ENCODE results near the gene OR9Q2. TPM values are rescaled to one million over a fixed set of nuclear protein-coding genes. Genes with fewer than 3 reads are reported as not detected.

OR9Q2 gene
- total RNA-seq, 1 donor from 2014 or later: not detected

DNA sequence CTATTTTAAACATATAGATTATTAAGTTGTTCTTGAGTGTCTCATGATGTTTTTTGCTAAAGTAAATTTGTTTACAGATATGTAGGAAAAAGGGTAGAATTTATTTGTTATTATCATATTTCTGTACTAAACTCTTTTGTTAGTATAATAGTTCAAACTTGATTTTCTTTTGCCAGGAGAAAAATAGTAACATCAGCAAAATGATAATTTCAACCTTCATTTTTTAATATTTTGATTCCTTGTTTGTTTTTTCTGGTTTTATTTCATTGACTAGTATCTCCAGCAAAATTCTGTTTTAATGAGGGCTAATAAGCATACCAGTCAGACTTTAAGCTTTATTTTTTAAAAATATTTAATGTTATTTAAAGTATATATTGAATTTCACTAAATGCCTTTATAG is 27.6 kb downstream of the OR9Q2 start:
- DNase-seq (ENCODE audit: low spot score): no peak
- TF ChIP-seq, protein P1, sequence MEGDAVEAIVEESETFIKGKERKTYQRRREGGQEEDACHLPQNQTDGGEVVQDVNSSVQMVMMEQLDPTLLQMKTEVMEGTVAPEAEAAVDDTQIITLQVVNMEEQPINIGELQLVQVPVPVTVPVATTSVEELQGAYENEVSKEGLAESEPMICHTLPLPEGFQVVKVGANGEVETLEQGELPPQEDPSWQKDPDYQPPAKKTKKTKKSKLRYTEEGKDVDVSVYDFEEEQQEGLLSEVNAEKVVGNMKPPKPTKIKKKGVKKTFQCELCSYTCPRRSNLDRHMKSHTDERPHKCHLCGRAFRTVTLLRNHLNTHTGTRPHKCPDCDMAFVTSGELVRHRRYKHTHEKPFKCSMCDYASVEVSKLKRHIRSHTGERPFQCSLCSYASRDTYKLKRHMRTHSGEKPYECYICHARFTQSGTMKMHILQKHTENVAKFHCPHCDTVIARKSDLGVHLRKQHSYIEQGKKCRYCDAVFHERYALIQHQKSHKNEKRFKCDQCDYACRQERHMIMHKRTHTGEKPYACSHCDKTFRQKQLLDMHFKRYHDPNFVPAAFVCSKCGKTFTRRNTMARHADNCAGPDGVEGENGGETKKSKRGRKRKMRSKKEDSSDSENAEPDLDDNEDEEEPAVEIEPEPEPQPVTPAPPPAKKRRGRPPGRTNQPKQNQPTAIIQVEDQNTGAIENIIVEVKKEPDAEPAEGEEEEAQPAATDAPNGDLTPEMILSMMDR (IDR thresholded peaks at IDR 0.05; ENCODE audit: unreplicated experiment): no peak
- Mint-ChIP-seq H3K9me3 (ENCODE audit: unreplicated experiment) (no peaks in the 10 kb centered on the region), H3K4me1 (ENCODE audit: unreplicated experiment) (no peaks in the 10 kb centered on the region), H3K27ac (ENCODE audit: unreplicated experiment) (no peak overlapping the region), H3K4me3 (ENCODE audit: unreplicated experiment) (no peak overlapping the region), H3K27me3 (ENCODE audit: unreplicated experiment) (no peaks in the 10 kb centered on the region), H3K36me3 (ENCODE audit: low read depth, unreplicated experiment) (no peaks in the 10 kb centered on the region)

DNA sequence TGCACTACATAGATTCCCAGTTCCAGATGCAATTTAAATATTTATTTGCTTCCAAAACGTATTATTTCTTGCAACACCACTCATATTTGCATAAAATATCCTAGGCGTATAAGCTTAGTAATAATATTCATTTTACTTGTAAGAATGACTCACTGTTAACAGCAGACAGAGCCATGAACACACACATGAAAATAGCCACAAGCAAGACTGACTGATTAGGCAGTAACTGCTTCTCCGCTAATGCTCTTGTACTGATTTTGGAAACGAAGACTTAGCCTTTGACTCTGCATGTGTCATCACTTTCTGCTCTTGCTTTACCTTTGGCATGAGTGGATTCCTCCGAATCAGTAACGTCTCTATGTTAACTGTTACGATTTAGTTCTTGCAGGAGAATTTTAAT is 33.9 kb downstream of the OR9Q2 start:
- Mint-ChIP-seq H3K4me3 (ENCODE audit: unreplicated experiment) (no peak overlapping the region), H3K36me3 (ENCODE audit: low read depth, unreplicated experiment) (no peaks in the 10 kb centered on the region), H3K27ac (ENCODE audit: unreplicated experiment) (no peak overlapping the region), H3K4me1 (ENCODE audit: unreplicated experiment) (no peaks in the 10 kb centered on the region), H3K9me3 (ENCODE audit: unreplicated experiment) (no peaks in the 10 kb centered on the region), H3K27me3 (ENCODE audit: unreplicated experiment) (no peaks in the 10 kb centered on the region)
- TF ChIP-seq, protein P1 (IDR thresholded peaks at IDR 0.05; ENCODE audit: unreplicated experiment): no peak
- no peak for DNase-seq (ENCODE audit: low spot score)

DNA sequence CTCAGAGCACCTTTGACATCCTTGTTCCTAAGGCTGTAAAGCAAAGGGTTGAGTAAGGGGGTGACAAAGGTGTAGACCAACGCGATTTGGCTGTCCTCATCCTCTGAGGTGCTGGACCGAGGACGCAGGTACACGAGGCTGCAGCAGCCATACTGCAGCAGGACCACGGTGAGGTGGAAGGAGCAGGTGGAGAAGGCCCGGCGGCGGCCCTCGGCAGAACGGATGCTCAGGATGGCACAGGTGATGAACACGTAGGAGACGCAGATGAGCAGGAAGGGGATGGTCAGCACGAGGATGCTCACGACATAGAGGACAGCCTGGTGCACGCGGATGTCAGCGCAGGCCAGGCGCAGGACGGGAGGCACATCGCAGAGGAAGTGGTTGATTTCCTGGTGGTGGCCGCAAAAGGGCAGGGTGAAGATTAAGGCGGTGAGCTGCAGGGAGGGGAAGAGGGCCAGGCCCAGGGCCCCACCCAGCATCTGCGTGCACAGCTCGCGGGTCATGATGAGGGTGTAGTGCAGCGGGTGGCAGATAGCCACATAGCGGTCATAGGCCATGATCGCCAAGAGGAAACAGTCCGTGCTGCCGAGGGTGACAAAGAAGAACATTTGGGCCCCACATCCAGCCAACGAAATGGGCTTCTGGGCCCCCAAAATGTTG is 39.2 kb downstream of the OR9Q2 start:
- H3K9me3 Mint-ChIP-seq (ENCODE audit: unreplicated experiment): no peaks in the 10 kb centered on the region
- no peaks in the 10 kb centered on the region for H3K27me3 Mint-ChIP-seq (ENCODE audit: unreplicated experiment)
- H3K27ac Mint-ChIP-seq (ENCODE audit: unreplicated experiment): no peak overlapping the region
- no peaks in the 10 kb centered on the region for H3K4me1 Mint-ChIP-seq (ENCODE audit: unreplicated experiment)
- no peak for DNase-seq (ENCODE audit: low spot score)
- TF ChIP-seq, protein P1 (IDR thresholded peaks at IDR 0.05; ENCODE audit: unreplicated experiment): no peak
- H3K4me3 Mint-ChIP-seq (ENCODE audit: unreplicated experiment): no peak overlapping the region
- peaks cover 3% of the 10 kb centered on the region for H3K36me3 Mint-ChIP-seq (ENCODE audit: low read depth, unreplicated experiment)

Other genes starting within 250 kb of the OR9Q2 start
- not detected for gene OR9Q1, start 165.2 kb upstream of the OR9Q2 start, total RNA-seq (ENCODE audit: unreplicated experiment)
- gene OR6Q1, start 158.1 kb upstream of the OR9Q2 start, total RNA-seq (ENCODE audit: unreplicated experiment): not detected
- gene OR9I1, start 63.5 kb upstream of the OR9Q2 start, total RNA-seq (ENCODE audit: unreplicated experiment): not detected
- gene OR1S2, start 15.1 kb downstream of the OR9Q2 start, total RNA-seq (ENCODE audit: unreplicated experiment): not detected
- not detected for gene OR1S1, start 23.6 kb downstream of the OR9Q2 start, total RNA-seq (ENCODE audit: unreplicated experiment)
- not detected for gene OR10Q1, start 39.8 kb downstream of the OR9Q2 start, total RNA-seq (ENCODE audit: unreplicated experiment)
- not detected for gene OR10W1, start 79.2 kb downstream of the OR9Q2 start, total RNA-seq (ENCODE audit: unreplicated experiment)
- gene OR5B17, start 170.0 kb downstream of the OR9Q2 start, total RNA-seq (ENCODE audit: unreplicated experiment): not detected
- gene OR5B3, start 217.8 kb downstream of the OR9Q2 start, total RNA-seq (ENCODE audit: unreplicated experiment): not detected
- not detected for gene OR5B2, start 239.1 kb downstream of the OR9Q2 start, total RNA-seq (ENCODE audit: unreplicated experiment)